Hematopoietic multipotent progenitor cell treated with erythropoietin and hydrocortisone succinate and interleukin-3 and kit ligand, for 4 days (in vitro differentiated cells): ENCODE data around the gene ISLR.

Source experiments
- DNase-seq: peaks from one replicate; pipeline ENCODE4 v3.0.0-alpha.2; 2015

Gene ISLR

DNA sequence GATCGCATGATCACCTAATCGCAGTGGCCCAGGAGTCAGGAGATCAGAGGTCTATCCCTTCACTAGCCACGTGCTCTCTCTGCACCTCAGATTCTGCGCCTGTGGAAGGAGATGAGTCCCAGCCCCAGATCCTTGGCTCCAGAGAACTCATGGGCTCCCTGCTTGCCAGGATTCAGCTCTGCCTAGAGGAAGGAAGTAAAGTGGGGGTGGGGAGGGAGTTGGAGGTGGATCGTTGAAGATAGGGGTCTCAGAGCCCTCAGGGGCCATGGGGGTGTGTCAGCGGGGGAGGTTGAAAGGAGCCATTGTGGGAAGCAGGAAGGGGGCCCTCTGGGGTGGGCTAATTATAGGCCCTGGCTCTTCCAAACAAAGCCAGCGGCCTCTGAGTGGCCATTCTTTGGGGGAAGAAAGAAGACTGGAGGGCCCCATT, 40.4 kb downstream of the ISLR start:
- DNase-seq, result no peak

DNA sequence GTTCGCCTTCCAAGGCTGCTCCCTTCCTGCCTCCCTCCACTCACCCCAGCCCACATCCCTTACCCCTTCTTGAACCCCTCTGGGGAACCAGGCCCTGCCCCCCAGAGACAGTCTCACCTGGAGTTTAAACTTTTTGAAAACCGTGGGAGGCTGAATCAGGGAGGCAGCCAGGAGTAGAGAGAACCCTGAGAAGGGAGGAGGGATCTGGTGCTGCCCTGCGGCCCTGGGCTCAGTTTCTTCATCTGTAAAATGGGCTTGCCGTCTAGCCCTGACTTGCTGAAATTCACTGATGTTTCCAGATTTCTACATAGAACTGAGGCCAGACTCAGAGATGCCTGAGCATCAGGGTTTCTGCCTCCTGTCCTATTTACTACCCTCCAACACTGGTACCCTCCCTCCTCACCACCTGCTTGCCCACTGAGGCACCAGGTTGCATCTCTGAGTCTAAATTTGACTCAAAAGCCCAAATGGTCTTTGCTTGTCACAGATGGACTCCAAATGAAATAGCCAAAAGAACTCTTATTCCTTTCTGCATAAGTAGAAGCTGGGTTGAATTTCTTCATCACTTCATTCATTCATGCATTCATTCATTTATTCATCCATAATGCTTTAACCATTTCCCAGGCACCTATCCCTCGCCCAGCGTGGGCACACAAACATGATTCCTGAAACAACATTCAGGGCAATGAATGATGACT, 41.0 kb downstream of the ISLR start:
- DNase-seq, result no peak

DNA sequence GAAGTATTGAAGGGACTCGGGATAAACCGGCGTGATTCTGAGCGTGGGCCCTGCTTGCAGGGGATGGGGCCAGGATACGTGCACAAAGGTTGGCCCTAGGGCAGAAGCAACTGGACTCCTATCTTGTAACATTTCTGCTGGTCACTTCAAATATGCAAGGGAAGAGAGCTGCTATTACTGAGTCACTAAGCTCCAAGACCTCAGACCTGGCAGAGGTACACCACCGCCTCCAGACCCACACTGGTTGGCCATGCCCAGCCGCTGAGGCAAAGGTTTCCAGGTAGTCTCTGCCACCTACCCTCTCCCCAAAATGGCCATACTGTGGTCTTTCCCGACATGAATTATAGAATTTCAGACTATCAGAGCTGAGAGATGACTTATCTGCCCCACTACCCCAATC, 42.4 kb downstream of the ISLR start:
- DNase-seq, result no peak

DNA sequence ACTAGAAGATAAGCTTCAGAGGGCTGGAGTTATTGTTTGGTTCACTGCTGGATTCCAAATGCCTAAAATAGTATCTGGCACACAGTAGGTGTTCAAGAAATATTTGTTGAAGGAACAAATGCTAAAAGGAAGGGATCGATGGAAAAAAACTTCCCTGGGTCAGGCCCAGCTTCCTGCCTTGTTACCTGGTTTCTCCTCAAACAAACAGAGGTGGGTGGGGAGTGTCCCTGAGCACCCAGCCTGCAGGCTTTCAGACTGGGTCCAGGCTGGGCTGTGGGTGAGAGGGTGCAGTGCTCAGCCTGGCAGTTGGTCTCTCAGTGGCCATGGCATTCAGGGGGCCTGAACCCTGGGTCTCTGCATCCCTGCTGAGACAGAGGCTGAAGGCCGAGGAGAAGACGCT, 43.4 kb downstream of the ISLR start:
- no peak for DNase-seq

DNA sequence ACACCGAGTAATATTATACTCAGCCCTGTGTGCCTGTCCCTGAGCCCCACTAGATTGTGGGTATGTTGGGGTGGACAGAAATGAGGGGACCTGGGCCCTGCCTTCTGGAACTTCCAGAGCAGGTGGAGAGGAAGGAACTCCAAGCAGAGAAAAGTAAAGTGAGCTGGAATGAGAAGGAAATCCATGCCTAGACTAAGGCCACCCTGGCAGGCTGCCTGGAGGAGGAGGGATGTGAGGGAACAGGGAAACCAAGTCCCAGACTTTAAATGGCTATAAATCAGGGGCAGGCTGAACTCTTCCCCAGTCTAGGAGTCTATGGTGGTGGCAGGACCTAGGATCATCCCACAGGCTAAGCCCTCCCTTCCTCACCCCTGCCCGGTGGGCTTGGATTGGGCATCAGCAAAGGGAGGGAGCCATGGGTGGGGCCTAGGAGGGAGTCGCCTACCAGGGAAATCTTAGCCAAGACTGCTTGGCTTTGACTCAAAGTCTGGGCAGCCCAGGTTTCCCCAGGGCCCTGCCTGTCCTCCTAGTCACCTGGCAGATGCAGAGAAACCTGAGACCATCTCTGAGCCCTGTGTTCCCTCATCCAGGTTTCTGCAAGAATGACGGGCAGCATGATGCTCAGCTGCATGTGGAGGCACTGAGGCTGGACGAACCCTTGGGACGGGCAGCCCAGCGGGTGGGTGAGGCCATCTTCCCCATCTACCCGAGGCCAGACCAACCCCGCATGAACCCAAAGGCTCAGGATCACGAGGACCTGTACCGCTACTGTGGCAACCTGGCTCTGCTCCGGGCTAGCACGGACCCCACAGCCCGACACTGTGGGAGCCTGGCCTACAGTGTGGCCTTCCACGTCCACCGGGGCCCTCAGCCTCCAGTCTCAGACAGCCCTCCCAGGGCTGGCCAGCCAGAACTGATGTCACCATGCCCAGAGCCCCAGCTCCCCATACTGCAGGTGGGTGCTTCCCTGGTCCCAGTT, 44.7 kb downstream of the ISLR start:
- no peak for DNase-seq

DNA sequence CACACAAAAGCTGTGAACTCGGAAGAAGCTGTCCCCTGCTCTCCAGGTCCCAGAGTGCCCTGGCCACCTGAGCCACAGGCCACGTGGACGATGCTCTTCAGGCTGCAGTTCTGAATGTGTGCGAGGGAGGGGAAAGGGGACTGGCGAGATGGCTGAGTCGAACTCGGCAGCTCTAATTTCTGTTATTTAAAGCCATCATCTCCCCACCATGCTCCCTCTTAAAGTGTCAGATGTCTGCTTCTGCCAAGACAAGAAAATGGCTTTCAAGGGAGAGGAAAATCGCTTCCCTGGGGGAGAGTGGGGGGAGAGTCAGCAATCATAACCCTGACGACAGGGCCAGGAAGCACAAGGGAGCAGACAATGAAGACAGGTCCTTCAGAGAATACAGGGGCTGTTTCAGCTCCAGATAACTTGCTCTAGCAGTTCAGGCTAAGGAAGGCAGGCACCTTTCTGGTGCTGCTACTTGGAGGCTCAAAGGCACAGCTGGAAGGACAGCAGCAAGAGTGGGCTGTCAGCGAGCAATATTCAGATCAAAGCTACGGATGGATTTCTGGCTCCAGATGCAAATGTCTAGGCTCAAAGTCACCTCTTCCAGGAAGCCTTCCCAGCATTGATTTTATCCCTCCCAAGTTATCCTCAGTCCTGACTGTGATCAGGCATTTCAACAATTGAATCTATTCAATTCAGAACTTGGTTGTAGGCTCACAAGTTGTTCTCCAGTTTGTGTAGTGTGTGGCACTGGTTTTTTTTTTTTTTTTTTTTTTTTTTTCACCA, 47.2 kb downstream of the ISLR start:
- no peak for DNase-seq

DNA sequence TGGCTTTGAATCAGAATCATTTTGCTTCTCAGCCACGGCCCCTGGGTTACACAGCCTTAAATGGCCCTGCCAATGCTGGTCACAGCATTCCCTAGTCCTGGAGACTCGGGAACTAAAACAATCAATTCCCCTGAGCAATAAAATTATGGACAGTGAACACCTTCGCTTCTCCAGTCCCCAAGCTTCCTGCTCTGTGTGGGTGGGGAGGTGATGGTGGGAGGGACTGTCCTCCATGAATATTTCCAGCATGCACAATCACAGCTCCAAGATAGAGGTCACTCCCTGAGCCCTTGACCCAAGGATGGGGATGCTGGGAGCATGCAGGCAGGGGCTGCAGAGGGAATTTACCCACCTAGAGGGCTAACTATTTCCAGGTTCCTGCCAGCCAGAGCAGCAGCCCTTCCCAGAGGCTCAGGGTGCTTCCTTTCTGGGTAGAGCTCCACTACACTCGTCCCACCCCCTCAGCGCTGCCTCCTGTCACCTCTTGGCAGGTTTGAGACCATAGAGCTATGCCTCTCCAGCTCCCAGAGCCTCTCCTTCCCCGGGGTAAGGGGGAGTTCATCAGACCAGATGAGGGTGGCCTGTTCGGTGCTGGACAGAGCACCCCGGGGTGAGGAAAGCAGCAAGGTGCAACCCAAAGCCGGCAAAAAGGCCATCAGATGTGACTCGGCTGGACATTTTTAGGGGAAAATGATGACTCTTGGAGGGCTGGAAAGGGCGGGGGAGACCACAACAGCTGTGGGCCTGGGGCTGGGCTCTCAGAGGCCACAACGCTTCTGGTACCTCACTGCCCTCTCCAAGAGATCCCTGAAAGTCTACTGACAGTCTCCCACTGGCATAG, 48.1 kb downstream of the ISLR start:
- DNase-seq, result no peak

DNA sequence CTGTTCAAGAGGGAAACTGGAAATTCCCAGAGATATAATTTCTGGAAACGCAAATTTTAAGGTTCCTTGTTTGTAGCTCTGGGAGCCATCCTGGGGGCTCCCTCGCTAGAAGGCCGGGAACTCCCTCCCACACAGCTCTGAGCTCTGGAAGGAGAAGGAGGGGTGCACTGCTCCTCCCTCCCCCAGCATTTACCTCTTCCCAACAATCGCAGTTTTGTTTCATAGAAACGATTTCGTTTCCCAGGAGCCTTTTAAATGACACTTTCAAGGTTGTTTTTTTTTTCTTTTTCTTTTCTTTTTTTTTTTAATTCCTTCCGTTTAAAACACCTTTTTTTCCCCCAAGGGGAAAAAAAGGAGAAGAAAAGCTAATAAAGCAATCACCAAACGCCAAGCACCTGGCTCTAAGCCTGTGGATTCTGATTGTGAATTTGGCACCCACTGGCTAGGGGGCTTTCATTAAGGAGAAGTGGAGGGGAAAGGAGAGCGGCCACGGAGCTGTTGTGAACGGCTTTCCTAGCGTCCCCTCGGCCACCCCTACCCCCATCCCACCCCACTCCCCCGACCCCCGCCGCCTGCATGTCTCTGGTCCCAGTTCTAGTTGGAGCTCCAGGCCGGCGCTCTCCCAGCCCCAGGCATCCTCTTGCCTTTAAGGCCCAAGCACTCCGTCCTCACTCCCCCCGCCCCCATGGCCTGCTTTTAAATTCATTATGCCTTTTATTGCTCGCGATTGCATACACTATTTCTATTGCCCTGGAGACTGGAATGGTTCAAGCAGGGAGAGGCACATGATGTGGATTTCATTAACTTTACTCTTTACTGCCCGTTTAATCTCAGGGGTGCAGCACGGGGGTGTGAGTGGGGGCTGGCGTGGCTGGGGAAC, 49.0 kb downstream of the ISLR start:
- DNase-seq, result no peak

DNA sequence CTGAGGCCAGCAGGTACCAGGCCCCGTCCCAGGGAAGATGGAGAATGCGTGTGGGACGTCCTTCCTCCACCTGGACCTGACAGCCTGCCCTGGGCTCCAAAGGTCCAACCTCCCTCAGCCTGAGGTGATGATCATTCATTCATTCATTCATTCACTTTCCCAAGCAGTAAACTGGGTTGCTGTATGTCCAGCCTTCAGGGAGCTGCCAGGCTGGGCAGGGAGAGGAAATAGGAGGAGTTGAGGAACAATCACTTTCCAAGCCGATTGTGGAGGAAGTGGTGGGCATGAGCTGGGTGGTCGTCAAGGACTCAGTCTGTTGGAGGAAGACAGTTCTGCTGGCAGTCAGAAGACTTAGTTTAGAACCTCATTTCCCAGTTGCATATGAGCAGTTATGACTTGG, 52.4 kb downstream of the ISLR start:
- no peak for DNase-seq
